ENCODE results near the gene OLFM2.
A peak's percentile ranks its signal among the peaks of the same experiment; 100 is the strongest.
"Not testable (repeated sequence)": the region's sequence is repeated elsewhere in the genome, so short reads cannot be mapped to it uniquely, and the experiment has no call there.

Gene OLFM2

GRCh38 chr19:9936326-9937000, at the start of gene OLFM2:
Gene OLFM2, minus strand, starts transcription at chr19:9936515. Its CDS starts 149 bp downstream, at chr19:9936366.
- peak in 27 of 56 donors; percentile 3 to 65 (median 25) for DNase-seq

GRCh38 chr19:9981406-9982260, 45.3 kb upstream of the OLFM2 start:
- no peak for DNase-seq

GRCh38 chr19:9972103-9972502, 35.8 kb upstream of the OLFM2 start:
- no peak for DNase-seq

GRCh38 chr19:9971166-9971897, 35.0 kb upstream of the OLFM2 start:
- no peak for DNase-seq

- no peak for DNase-seq
These were observed 34.2 kb upstream of the OLFM2 start for GRCh38 chr19:9970481-9970880.

- no peak for DNase-seq
These were observed 33.3 kb upstream of the OLFM2 start for GRCh38 chr19:9969688-9969975.

- no peak for DNase-seq
These were observed 32.7 kb upstream of the OLFM2 start for GRCh38 chr19:9968820-9969687.

GRCh38 chr19:9967326-9967725, 31.0 kb upstream of the OLFM2 start:
- no peak for DNase-seq

- DNase-seq, result peak in 1 of 56 donors; percentile 1
These were observed 30.1 kb upstream of the OLFM2 start for GRCh38 chr19:9966448-9966847.

GRCh38 chr19:9966024-9966423, 29.7 kb upstream of the OLFM2 start:
- no peak for DNase-seq

GRCh38 chr19:9962623-9963290, 26.4 kb upstream of the OLFM2 start:
- DNase-seq, result no peak

GRCh38 chr19:9961103-9961502, 24.8 kb upstream of the OLFM2 start:
- DNase-seq, result no peak

GRCh38 chr19:9958379-9958821, 22.1 kb upstream of the OLFM2 start:
- DNase-seq, result no peak

- no peak for DNase-seq
These were observed 20.6 kb upstream of the OLFM2 start for GRCh38 chr19:9956956-9957355.

GRCh38 chr19:9953802-9954542, 17.7 kb upstream of the OLFM2 start:
- DNase-seq, result peak in 47 of 56 donors; percentile 0 to 81 (median 43)

- no peak for DNase-seq
These were observed 16.0 kb upstream of the OLFM2 start for GRCh38 chr19:9952276-9952675.

GRCh38 chr19:9947441-9947840, 11.1 kb upstream of the OLFM2 start:
- no peak for DNase-seq

- not testable (repeated sequence) for DNase-seq
These were observed 10.3 kb upstream of the OLFM2 start for GRCh38 chr19:9946528-9947125.

GRCh38 chr19:9945319-9945966, 9.1 kb upstream of the OLFM2 start:
- peak in 51 of 56 donors; percentile 3 to 84 (median 54) for DNase-seq
